Loucy (cell line): ENCODE data around the gene NIF3L1.

Source experiments
- CTCF ChIP-seq: fragments of 200-600 bp; sonication (generic); conservative IDR thresholded peaks from 2 replicates; pipeline ENCODE4 v1.5.1; 2014; ENCODE audit warnings: mild to moderate bottlenecking, antibody characterized with exemption, low read length
- EZH2phosphoT487 ChIP-seq: fragments of 200-600 bp; IDR thresholded peaks from 2 replicates; pipeline ENCODE4 v1.6.1; 2018; ENCODE audit warnings: antibody characterized with exemption, mild to moderate bottlenecking, moderate library complexity, borderline replicate concordance

GRCh38 chr2:200930947-200931626, 41.9 kb downstream of the NIF3L1 start:
- no peak for TF ChIP-seq CTCF
- no peak for TF ChIP-seq EZH2phosphoT487
